MM.1S (cell line): ENCODE data around the gene AXL.
"Not testable (repeated sequence)": the region's sequence is repeated elsewhere in the genome, so short reads cannot be mapped to it uniquely, and the experiment has no call there.

ENCODE experiments used
- CTCF ChIP-seq: fragments of 300-600 bp; sonication (generic); IDR thresholded peaks from 2 replicates; pipeline ENCODE4 v1.5.1; 2016; ENCODE audit warnings: antibody characterized with exemption, low read length, mixed read lengths
- EZH2 ChIP-seq: fragments of 300-600 bp; sonication (generic); optimal IDR thresholded peaks from 2 replicates; pipeline ENCODE3; 2017; ENCODE audit warnings: low read depth, mild to moderate bottlenecking, antibody characterized with exemption, low read length, mixed read lengths
- EZH2phosphoT487 ChIP-seq: fragments of 300-600 bp; sonication (generic); IDR thresholded peaks from 2 replicates; pipeline ENCODE4 v1.6.1; 2018; ENCODE audit warnings: antibody characterized with exemption, low read length

GRCh38 chr19:41180173-41180572 lies 38.9 kb upstream of the AXL start:
- not testable (repeated sequence) for TF ChIP-seq CTCF, EZH2, EZH2phosphoT487
